NT2/D1 (cell line): ENCODE data around the gene IRF2.

Experiments used
- SUZ12 ChIP-seq: IDR thresholded peaks from 2 replicates; pipeline ENCODE4 v1.6.1; 2011; ENCODE audit not compliant: insufficient read length, insufficient read depth; ENCODE audit errors: extremely low read depth
- YY1 ChIP-seq: IDR thresholded peaks from 2 replicates; pipeline ENCODE4 v1.6.1; 2011; ENCODE audit not compliant: insufficient read length, insufficient read depth
- ZNF274 ChIP-seq: IDR thresholded peaks from 2 replicates; pipeline ENCODE4 v1.6.1; 2011; ENCODE audit warnings: mild to moderate bottlenecking, low read depth, low read length

DNA sequence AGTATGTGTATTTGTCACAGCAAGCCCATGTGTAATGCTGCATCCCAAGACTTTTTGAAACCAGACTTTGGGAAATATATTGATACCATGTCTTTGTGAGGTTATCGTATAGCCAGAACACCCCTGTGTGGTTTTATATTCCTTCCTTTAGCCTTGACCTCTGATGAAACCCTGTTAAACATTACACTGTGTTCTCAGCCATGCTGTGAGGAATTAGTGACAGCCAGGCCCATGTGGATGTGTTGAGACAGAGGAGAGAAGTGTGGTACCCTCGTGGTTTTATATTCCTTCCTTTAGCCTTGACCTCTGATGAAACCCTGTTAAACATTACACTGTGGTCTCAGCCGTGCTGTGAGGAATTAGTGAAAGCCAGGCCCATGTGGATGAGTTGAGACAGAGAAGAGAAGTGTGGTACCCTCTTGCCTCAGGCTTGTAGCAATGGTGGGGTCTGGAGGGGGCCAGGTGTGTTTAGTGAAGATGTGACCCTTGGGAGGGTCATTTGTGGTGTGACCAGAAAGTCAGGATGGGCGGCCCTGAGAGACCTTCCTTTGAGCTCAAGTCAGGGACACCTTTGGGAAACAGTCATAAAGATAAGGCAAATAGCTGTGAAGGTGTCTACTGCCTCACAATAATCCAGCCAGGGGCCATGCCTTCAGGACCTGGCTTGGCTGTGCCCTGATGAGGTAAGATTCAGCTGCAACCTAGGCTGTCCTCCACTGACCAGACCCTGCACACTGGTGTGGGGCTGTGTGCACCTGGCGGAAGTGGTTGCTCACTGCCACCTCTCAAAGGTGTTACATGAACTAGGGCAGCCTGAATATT, 110.0 kb downstream of the IRF2 start:
- no peak for TF ChIP-seq YY1
- no peak for TF ChIP-seq SUZ12
- TF ChIP-seq ZNF274 = no peak
